ENCODE results near the gene CHAMP1.

- TF ChIP-seq CTCF (IDR thresholded peaks at IDR 0.05; ENCODE audit: insufficient read depth, low read length) (no peak), GABPA (IDR thresholded peaks at IDR 0.05; ENCODE audit: low read depth) (no peak), POLR2AphosphoS5 (IDR thresholded peaks at IDR 0.05; ENCODE audit: low read depth) (no peak)
Measured at GRCh38 chr13:114304346-114305034, 9.8 kb upstream of the CHAMP1 start.

Data from HL-60 (cell line).